NCI-H2081 (cell line): ENCODE results near the gene GPR84.
"Not testable (repeated sequence)": the region's sequence is repeated elsewhere in the genome, so short reads cannot be mapped to it uniquely, and the experiment has no call there.

Source experiments
- DNase-seq, 2 experiments: peaks; one replicate each; lab custom pipeline; 2025; lab: John Stamatoyannopoulos, UW

The GPR84 gene

GRCh38 chr12:54355104-54355815 is 9.0 kb downstream of the GPR84 start:
- no peak for DNase-seq

- DNase-seq = not testable (repeated sequence)
Measured at GRCh38 chr12:54354271-54354670, 10.0 kb downstream of the GPR84 start.

- peak; percentile 75 to 88 for DNase-seq
Measured at GRCh38 chr12:54352891-54353874, 11.1 kb downstream of the GPR84 start.

GRCh38 chr12:54352022-54352531 is 12.2 kb downstream of the GPR84 start:
- peak; percentile 94 to 96 for DNase-seq

- no peak for DNase-seq
Measured at GRCh38 chr12:54351341-54351740, 12.9 kb downstream of the GPR84 start.

GRCh38 chr12:54350743-54351142 is 13.5 kb downstream of the GPR84 start:
- DNase-seq = no peak

- no peak for DNase-seq
Measured at GRCh38 chr12:54349679-54350078, 14.6 kb downstream of the GPR84 start.

GRCh38 chr12:54349036-54349435 is 15.2 kb downstream of the GPR84 start:
- DNase-seq = no peak

- peak; percentile 35 to 76 for DNase-seq
Measured at GRCh38 chr12:54341378-54342300, 22.6 kb downstream of the GPR84 start.

GRCh38 chr12:54340846-54341245 is 23.4 kb downstream of the GPR84 start:
- DNase-seq = no peak

- DNase-seq = no peak
Measured at GRCh38 chr12:54338698-54339296, 25.5 kb downstream of the GPR84 start.

GRCh38 chr12:54337854-54338650 is 26.2 kb downstream of the GPR84 start:
- DNase-seq = no peak

- peak in 1 of 2 experiments; percentile 37 for DNase-seq
Measured at GRCh38 chr12:54337280-54337842, 26.9 kb downstream of the GPR84 start.

- no peak for DNase-seq
Measured at GRCh38 chr12:54333420-54334034, 30.8 kb downstream of the GPR84 start.

GRCh38 chr12:54331461-54331860 is 32.8 kb downstream of the GPR84 start:
- no peak for DNase-seq

GRCh38 chr12:54330442-54330841 is 33.8 kb downstream of the GPR84 start:
- no peak for DNase-seq

- DNase-seq = no peak
Measured at GRCh38 chr12:54329759-54330158, 34.5 kb downstream of the GPR84 start.

GRCh38 chr12:54328595-54329337 is 35.5 kb downstream of the GPR84 start:
- no peak for DNase-seq
